ENCODE results near the gene GGT6.
"Not testable (repeated sequence)": the region's sequence is repeated elsewhere in the genome, so short reads cannot be mapped to it uniquely, and the experiment has no call there.

The GGT6 gene

DNA sequence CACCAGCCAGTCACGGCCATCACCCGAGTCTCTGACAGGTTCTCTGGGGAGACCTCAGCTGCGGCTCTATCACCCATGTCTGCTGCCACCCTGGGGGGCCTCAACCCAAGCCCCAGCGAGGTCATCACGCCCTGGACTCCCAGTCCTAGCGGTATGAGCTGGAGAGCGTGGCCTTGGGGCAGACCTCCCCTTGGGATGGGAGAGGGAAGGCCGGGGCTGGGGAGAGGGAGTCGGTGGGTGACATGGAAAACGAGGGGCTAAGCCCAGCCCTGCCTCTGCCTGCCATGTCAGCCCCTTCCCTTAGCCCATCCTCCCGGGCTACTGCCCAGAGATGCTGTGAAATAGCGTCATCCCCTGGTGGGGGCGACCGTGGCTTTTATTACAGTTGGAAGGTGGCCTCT is 32.6 kb upstream of the GGT6 start:
- Mint-ChIP-seq H3K27ac (no peak overlapping the region), H3K4me3 (no peak overlapping the region), H3K27me3 (ENCODE audit: low read depth, poor library complexity) (peaks cover 15% of the 10 kb centered on the region), H3K36me3 (ENCODE audit: low read depth) (peaks cover 9% of the 10 kb centered on the region), H3K4me1 (peaks cover 68% of the 10 kb centered on the region), H3K9me3 (no peaks in the 10 kb centered on the region)
- TF ChIP-seq, protein P1, sequence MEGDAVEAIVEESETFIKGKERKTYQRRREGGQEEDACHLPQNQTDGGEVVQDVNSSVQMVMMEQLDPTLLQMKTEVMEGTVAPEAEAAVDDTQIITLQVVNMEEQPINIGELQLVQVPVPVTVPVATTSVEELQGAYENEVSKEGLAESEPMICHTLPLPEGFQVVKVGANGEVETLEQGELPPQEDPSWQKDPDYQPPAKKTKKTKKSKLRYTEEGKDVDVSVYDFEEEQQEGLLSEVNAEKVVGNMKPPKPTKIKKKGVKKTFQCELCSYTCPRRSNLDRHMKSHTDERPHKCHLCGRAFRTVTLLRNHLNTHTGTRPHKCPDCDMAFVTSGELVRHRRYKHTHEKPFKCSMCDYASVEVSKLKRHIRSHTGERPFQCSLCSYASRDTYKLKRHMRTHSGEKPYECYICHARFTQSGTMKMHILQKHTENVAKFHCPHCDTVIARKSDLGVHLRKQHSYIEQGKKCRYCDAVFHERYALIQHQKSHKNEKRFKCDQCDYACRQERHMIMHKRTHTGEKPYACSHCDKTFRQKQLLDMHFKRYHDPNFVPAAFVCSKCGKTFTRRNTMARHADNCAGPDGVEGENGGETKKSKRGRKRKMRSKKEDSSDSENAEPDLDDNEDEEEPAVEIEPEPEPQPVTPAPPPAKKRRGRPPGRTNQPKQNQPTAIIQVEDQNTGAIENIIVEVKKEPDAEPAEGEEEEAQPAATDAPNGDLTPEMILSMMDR (IDR thresholded peaks at IDR 0.05): no peak
- DNase-seq: no peak

DNA sequence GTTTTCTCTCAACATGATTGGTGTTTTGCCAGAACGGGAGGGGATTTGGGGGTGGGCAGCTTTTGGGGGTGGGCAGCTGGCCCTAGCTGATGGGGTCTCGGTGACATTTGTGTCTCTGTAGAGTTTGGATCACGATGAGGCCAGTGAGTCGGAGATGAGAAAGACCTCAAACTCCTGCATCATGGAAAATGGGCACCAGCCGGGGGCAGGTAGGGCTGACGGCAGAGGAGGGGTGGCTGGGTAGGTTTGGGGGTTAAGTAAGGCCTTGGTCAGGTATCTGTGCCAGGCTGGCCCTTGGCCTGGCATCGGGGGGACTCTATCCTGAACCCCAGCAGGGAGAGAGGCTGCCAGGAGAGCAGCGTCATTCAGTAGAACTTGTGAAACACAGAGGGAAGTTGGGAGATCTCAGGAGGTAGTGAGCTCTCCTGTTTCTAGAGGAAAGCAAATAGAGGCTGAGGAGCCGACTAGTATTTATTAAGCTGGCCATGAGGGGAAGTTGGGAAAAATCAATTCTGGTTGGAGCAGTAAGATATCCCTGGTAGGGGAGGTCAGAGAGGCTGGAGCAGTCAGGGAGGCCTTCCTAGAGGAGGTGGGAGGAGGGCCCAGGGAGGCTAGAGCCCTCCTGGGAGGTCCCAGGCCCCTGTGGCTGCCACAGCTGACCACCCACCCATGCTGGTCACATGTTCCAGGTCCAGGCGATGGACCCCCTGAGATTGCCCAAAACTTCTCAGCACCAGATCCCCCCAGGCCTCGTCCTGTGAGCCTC is 32.0 kb upstream of the GGT6 start:
- Mint-ChIP-seq H3K27me3 (ENCODE audit: low read depth, poor library complexity) (peaks cover 19% of the 10 kb centered on the region), H3K4me1 (peaks cover 67% of the 10 kb centered on the region), H3K9me3 (no peaks in the 10 kb centered on the region), H3K36me3 (ENCODE audit: low read depth) (peaks cover 5% of the 10 kb centered on the region), H3K27ac (no peak overlapping the region), H3K4me3 (no peak overlapping the region)
- DNase-seq: no peak
- TF ChIP-seq, protein P1 (IDR thresholded peaks at IDR 0.05): no peak

DNA sequence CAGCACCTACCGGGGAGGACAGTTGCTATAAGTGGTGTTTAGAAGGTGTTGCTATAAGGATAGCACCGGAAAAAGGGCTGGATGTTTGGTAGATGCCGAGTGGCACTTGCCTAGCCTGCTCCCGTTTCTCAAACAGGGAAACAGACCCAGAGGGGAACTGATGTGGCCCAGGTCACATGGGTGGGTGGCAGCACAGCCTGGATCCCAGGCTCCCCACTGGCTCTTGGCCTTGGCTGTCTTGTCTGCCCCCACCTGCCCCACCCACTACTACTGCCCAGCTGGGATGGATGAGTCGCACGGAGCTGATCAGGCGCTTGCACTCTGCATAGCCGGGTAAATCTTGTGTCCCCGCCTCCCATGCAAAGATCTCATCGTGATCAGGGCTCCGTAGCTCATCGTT is 31.2 kb upstream of the GGT6 start:
- TF ChIP-seq, protein P1 (IDR thresholded peaks at IDR 0.05): no peak
- no peak for DNase-seq
- H3K4me1 Mint-ChIP-seq: peaks cover 67% of the 10 kb centered on the region
- H3K36me3 Mint-ChIP-seq (ENCODE audit: low read depth): peaks cover 5% of the 10 kb centered on the region
- H3K27ac Mint-ChIP-seq: no peak overlapping the region
- peaks cover 28% of the 10 kb centered on the region for H3K27me3 Mint-ChIP-seq (ENCODE audit: low read depth, poor library complexity)
- H3K4me3 Mint-ChIP-seq: no peak overlapping the region
- H3K9me3 Mint-ChIP-seq: no peaks in the 10 kb centered on the region

DNA sequence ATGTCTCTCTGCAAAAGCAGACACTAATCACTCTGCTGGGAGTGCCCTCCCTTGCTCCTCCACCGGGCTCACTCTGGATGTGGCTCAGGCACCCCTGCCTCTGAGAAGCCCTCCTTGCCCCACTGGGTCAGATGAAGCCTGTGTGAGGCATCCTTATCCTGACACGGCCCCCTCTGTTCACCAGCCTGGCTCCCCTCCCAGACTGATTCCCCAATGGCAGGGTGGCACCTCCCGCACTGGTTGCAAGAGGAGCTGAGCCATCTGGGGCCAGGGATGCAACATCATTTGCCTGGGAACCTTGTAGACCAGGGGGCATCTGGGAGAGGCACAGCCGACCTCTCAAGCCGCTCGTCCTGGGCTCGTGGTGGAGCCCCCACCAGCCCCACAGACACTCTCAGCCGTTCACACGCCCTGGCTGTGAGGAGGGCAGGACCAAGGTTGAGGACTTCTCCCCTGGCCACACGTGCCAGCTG is 30.6 kb upstream of the GGT6 start:
- TF ChIP-seq, protein P1 (IDR thresholded peaks at IDR 0.05): no peak
- no peak for DNase-seq
- Mint-ChIP-seq H3K9me3 (no peaks in the 10 kb centered on the region), H3K4me1 (peaks cover 72% of the 10 kb centered on the region), H3K36me3 (ENCODE audit: low read depth) (peaks cover 5% of the 10 kb centered on the region), H3K4me3 (no peak overlapping the region), H3K27ac (no peak overlapping the region), H3K27me3 (ENCODE audit: low read depth, poor library complexity) (peaks cover 30% of the 10 kb centered on the region)

- peak overlapping the region; percentile 21 for H3K27ac Mint-ChIP-seq
- peaks cover 77% of the 10 kb centered on the region for H3K4me1 Mint-ChIP-seq
- not testable (repeated sequence) for DNase-seq; H3K4me3 Mint-ChIP-seq; H3K36me3 Mint-ChIP-seq (ENCODE audit: low read depth); H3K9me3 Mint-ChIP-seq
- peaks cover 40% of the 10 kb centered on the region for H3K27me3 Mint-ChIP-seq (ENCODE audit: low read depth, poor library complexity)
These were observed 29.7 kb upstream of the GGT6 start for GRCh38 chr17:4590042-4590441.

DNA sequence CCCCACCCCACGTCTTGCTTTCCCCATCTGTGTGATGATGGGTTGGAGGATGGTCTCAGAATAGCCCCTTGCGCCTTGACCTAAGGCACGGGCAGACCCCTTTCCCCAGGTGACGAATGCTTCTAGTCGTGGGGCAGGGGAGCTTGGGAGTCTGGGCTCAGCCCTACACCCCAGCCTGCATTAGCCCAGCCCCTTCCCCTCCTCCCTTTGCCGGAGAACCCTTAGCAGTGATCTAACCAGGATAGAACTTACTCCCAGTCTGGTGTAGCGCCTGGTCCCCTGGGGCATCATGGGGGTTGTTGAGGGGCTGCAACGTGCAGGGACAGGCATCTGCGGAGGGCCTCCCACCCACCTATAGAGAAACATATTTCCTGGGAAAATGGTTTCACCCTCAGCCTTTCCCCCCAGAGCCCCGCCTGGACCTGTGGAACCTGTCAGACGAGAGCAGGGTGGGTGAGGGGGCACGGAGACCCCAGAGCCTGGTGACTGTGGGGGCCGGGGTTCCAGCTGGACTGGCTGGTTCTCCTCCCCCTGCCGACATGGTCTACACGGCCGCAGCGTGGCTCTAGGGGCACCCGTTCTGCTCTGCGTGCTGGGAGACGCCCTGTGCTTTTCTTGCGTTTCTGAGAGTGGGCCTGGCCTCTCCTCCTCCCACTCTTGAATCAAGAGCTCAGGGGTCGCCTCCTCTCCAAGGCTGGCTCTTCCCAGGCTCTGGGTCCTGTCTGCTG is 28.7 kb upstream of the GGT6 start:
- Mint-ChIP-seq H3K4me3 (no peak overlapping the region), H3K27me3 (ENCODE audit: low read depth, poor library complexity) (peaks cover 41% of the 10 kb centered on the region), H3K9me3 (no peaks in the 10 kb centered on the region), H3K27ac (no peak overlapping the region), H3K4me1 (peaks cover 73% of the 10 kb centered on the region), H3K36me3 (ENCODE audit: low read depth) (no peaks in the 10 kb centered on the region)
- no peak for DNase-seq
- TF ChIP-seq, protein P1 (IDR thresholded peaks at IDR 0.05): no peak
